Fibroblast of lung (primary cell): Measurements from ENCODE around the gene CACUL1.

ENCODE experiments used
- CTCF ChIP-seq, 2 donors: IDR thresholded peaks in 1 of 2; conservative IDR thresholded peaks in 1 of 2; 1 replicate in 1 of 2; 2 replicates in 1 of 2; pipeline ENCODE4 v1.5.1; 2011 to 2012; ENCODE audit warnings: low read length in 2 of 2, control low read depth in 1 of 2, inconsistent platforms in 1 of 2, low read depth in 1 of 2, mild to moderate bottlenecking in 1 of 2
- EZH2 ChIP-seq: IDR thresholded peaks from 2 replicates; pipeline ENCODE4 v1.5.1; 2012; ENCODE audit warnings: low read length, control low read depth, mild to moderate bottlenecking; ENCODE audit errors: missing control alignments

GRCh38 chr10:118668228-118668952, 86.4 kb downstream of the CACUL1 start:
- no peak for TF ChIP-seq CTCF (conservative IDR thresholded peaks at IDR 0.05 in 1 of 2, IDR thresholded peaks at IDR 0.05 in 1 of 2; ENCODE audit: low read depth in 1 of 2, low read length in 2 of 2)
- no peak for TF ChIP-seq EZH2
